GM21529 (cell line): ENCODE measurements around the gene MYO9A.
"Not testable (repeated sequence)": the region's sequence is repeated elsewhere in the genome, so short reads cannot be mapped to it uniquely, and the experiment has no call there.

ENCODE experiments used
- ATAC-seq: cut with Tn5 transposase; IDR thresholded peaks from one replicate; pipeline ENCODE4 v1.9.1; 2021; ENCODE audit not compliant: unreplicated experiment

MYO9A gene

GRCh38 chr15:72099155-72099554, 18.8 kb downstream of the MYO9A start:
- ATAC-seq = no peak

GRCh38 chr15:72098040-72098439, 19.9 kb downstream of the MYO9A start:
- no peak for ATAC-seq

- ATAC-seq = no peak
Observed at GRCh38 chr15:72096796-72097195, 21.2 kb downstream of the MYO9A start.

- no peak for ATAC-seq
Observed at GRCh38 chr15:72092691-72093090, 25.3 kb downstream of the MYO9A start.

- no peak for ATAC-seq
Observed at GRCh38 chr15:72092006-72092405, 25.9 kb downstream of the MYO9A start.

GRCh38 chr15:72086920-72087648, 30.9 kb downstream of the MYO9A start:
- ATAC-seq = no peak

GRCh38 chr15:72086010-72086697, 31.8 kb downstream of the MYO9A start:
- no peak for ATAC-seq

GRCh38 chr15:72082176-72082575, 35.8 kb downstream of the MYO9A start:
- ATAC-seq = no peak

GRCh38 chr15:72078887-72079286, 39.1 kb downstream of the MYO9A start:
- peak; percentile 49 for ATAC-seq

GRCh38 chr15:72077950-72078349, 40.0 kb downstream of the MYO9A start:
- ATAC-seq = no peak

- ATAC-seq = no peak
Observed at GRCh38 chr15:72074335-72075060, 43.5 kb downstream of the MYO9A start.

- ATAC-seq = not testable (repeated sequence)
Observed at GRCh38 chr15:72071448-72071825, 46.5 kb downstream of the MYO9A start.

GRCh38 chr15:72070817-72071447, 47.0 kb downstream of the MYO9A start:
- no peak for ATAC-seq

- no peak for ATAC-seq
Observed at GRCh38 chr15:72068856-72069255, 49.1 kb downstream of the MYO9A start.

GRCh38 chr15:72065801-72066200, 52.1 kb downstream of the MYO9A start:
- ATAC-seq = no peak

- ATAC-seq = no peak
Observed at GRCh38 chr15:72063186-72063585, 54.8 kb downstream of the MYO9A start.

- no peak for ATAC-seq
Observed at GRCh38 chr15:72062319-72062718, 55.6 kb downstream of the MYO9A start.

- no peak for ATAC-seq
Observed at GRCh38 chr15:72060687-72061250, 57.2 kb downstream of the MYO9A start.

GRCh38 chr15:72058585-72058984, 59.4 kb downstream of the MYO9A start:
- no peak for ATAC-seq

- ATAC-seq = no peak
Observed at GRCh38 chr15:72057548-72058091, 60.3 kb downstream of the MYO9A start.

GRCh38 chr15:72056217-72056616, 61.7 kb downstream of the MYO9A start:
- ATAC-seq = not testable (repeated sequence)
